IMR-90 (cell line): ENCODE data around the gene USP32. TPM values are rescaled to one million over a fixed set of nuclear protein-coding genes. Genes with fewer than 3 reads are reported as not detected.

Source experiments
- ATAC-seq: fragments of 200-7000 bp; cut with Tn5 transposase; 2 replicates; pipeline ENCODE4 v1.9.1; 2020; ENCODE audit warnings: low read depth, mild to moderate bottlenecking, moderate library complexity
- BruUV-seq: library from RNA; stranded (reverse); fragments of 400-500 nt; replicated peaks from 2 replicates; lab custom pipeline; 2021; lab: Mats Ljungman, UMichigan
- CTCF ChIA-PET: fragments of 300-600 bp; formaldehyde crosslinking; extraction: SDS; loops from one replicate; lab custom pipeline; 2021; ENCODE audit warnings: antibody characterized with exemption; lab: Yijun Ruan, JAX
- POLR2A ChIA-PET: fragments of 300-600 bp; sonication (Branson Sonifier 250); formaldehyde crosslinking; loops from one replicate; lab custom pipeline; 2022; ENCODE audit warnings: antibody characterized with exemption; ENCODE audit not compliant: unreplicated experiment; lab: Charles Lee
- DNase-seq: peaks from one replicate; pipeline ENCODE4 v3.0.0; 2013
- H2AFZ ChIP-seq: replicated peaks from 2 replicates; pipeline ENCODE3; 2013; ENCODE audit warnings: low read length, mild to moderate bottlenecking; ENCODE audit not compliant: poor library complexity
- H2AK5ac ChIP-seq: 2 replicates; pipeline ENCODE4 v1.6.1; 2013; ENCODE audit warnings: low read depth, low read length, inconsistent platforms
- H2AK9ac ChIP-seq: replicated peaks from 2 replicates; pipeline ENCODE3; 2013; ENCODE audit warnings: mild to moderate bottlenecking, low read depth, low read length, moderate library complexity; ENCODE audit not compliant: poor library complexity
- H2BK120ac ChIP-seq: 2 replicates; pipeline ENCODE4 v1.6.1; 2013; ENCODE audit warnings: low read depth, low read length, inconsistent platforms
- H2BK15ac ChIP-seq: 3 replicates; pipeline ENCODE4 v1.6.1; 2013; ENCODE audit warnings: low read depth, low read length, inconsistent platforms
- H2BK20ac ChIP-seq: 2 replicates; pipeline ENCODE4 v1.6.1; 2013; ENCODE audit warnings: low read depth, mild to moderate bottlenecking, inconsistent platforms, low read length, moderate library complexity
- H2BK5ac ChIP-seq: 2 replicates; pipeline ENCODE4 v1.6.1; 2013; ENCODE audit warnings: mild to moderate bottlenecking, low read depth, low read length, inconsistent platforms; ENCODE audit not compliant: poor library complexity, severe bottlenecking
- H3K14ac ChIP-seq: replicated peaks from 2 replicates; pipeline ENCODE4 v1.6.1; 2013; ENCODE audit warnings: low read depth, low read length, inconsistent platforms
- H3K18ac ChIP-seq: 2 replicates; pipeline ENCODE4 v1.6.1; 2013; ENCODE audit warnings: low read depth, low read length, control low read depth
- H3K23ac ChIP-seq: 2 replicates; pipeline ENCODE4 v1.6.1; 2013; ENCODE audit warnings: low read depth, low read length, inconsistent platforms
- H3K27ac ChIP-seq: 2 replicates; pipeline ENCODE4 v1.5.1; 2013; ENCODE audit warnings: mild to moderate bottlenecking, control low read depth, low read length; ENCODE audit not compliant: insufficient read depth
- H3K27me3 ChIP-seq: 2 replicates; pipeline ENCODE4 v1.6.1; 2013; ENCODE audit warnings: low read length; ENCODE audit not compliant: control insufficient read depth, insufficient read depth
- H3K36me3 ChIP-seq: 2 replicates; pipeline ENCODE4 v1.6.1; 2013; ENCODE audit warnings: low read length, mixed read lengths; ENCODE audit not compliant: control insufficient read depth, insufficient read depth
- H3K4ac ChIP-seq: 2 replicates; pipeline ENCODE4 v1.6.1; 2013; ENCODE audit warnings: low read depth, low read length, inconsistent platforms
- H3K4me1 ChIP-seq: 2 replicates; pipeline ENCODE4 v1.6.1; 2013; ENCODE audit warnings: low read length, mixed read lengths; ENCODE audit not compliant: control insufficient read depth, insufficient read depth
- H3K4me2 ChIP-seq: 2 replicates; pipeline ENCODE4 v1.6.1; 2013; ENCODE audit warnings: low read depth, mild to moderate bottlenecking, control low read depth, low read length, moderate library complexity
- H3K4me3 ChIP-seq: 2 replicates; pipeline ENCODE4 v1.5.1; 2013; ENCODE audit warnings: low read depth, mild to moderate bottlenecking, control low read depth, low read length, moderate library complexity; ENCODE audit not compliant: insufficient read depth
- H3K56ac ChIP-seq: 2 replicates; pipeline ENCODE4 v1.6.1; 2013; ENCODE audit warnings: low read length, inconsistent platforms; ENCODE audit not compliant: insufficient read depth; ENCODE audit errors: extremely low read depth
- H3K79me1 ChIP-seq, 2 experiments: 2 replicates each; pipeline ENCODE4 v1.6.1; 2013; ENCODE audit warnings: low read length in 2 of 2, inconsistent platforms in 1 of 2, low read depth in 1 of 2
- H3K9ac ChIP-seq: 2 replicates; pipeline ENCODE4 v1.6.1; 2013; ENCODE audit warnings: low read depth, low read length, control low read depth
- H3K9me1 ChIP-seq: 2 replicates; pipeline ENCODE4 v1.6.1; 2013; ENCODE audit warnings: low read length, inconsistent platforms; ENCODE audit not compliant: insufficient read depth
- H3K9me3 ChIP-seq: 2 replicates; pipeline ENCODE4 v1.6.1; 2013; ENCODE audit warnings: low read length; ENCODE audit not compliant: control insufficient read depth, insufficient read depth
- H4K20me1 ChIP-seq: 2 replicates; pipeline ENCODE4 v1.6.1; 2013; ENCODE audit warnings: low read length, inconsistent platforms; ENCODE audit not compliant: insufficient read depth
- H4K5ac ChIP-seq: 2 replicates; pipeline ENCODE4 v1.6.1; 2013; ENCODE audit warnings: mild to moderate bottlenecking, low read depth, low read length, control low read depth
- H4K8ac ChIP-seq, 2 experiments: 2 replicates each; pipeline ENCODE4 v1.6.1; 2013; ENCODE audit warnings: low read depth in 2 of 2, low read length in 2 of 2, control low read depth in 1 of 2, inconsistent platforms in 1 of 2
- H4K91ac ChIP-seq: 2 replicates; pipeline ENCODE4 v1.6.1; 2013; ENCODE audit warnings: low read depth, low read length, inconsistent platforms; ENCODE audit not compliant: insufficient read depth
- CEBPB ChIP-seq: IDR thresholded peaks from 2 replicates; pipeline ENCODE4 v1.6.1; 2012; ENCODE audit warnings: low read depth, low read length, improper control_type of control experiment
- MAZ ChIP-seq: IDR thresholded peaks from 2 replicates; pipeline ENCODE4 v1.6.1; 2012; ENCODE audit warnings: low read depth, mild to moderate bottlenecking, low read length, improper control_type of control experiment, moderate library complexity, borderline replicate concordance
- MXI1 ChIP-seq: IDR thresholded peaks from 2 replicates; pipeline ENCODE4 v1.6.1; 2012; ENCODE audit warnings: low read depth, mild to moderate bottlenecking, low read length, moderate library complexity, borderline replicate concordance
- NFE2L2 ChIP-seq: fragments of 150-350 bp; IDR thresholded peaks from 2 replicates; pipeline ENCODE4 v1.6.1; 2016; ENCODE audit warnings: low read depth, mild to moderate bottlenecking, low read length
- RAD21 ChIP-seq: IDR thresholded peaks from 2 replicates; pipeline ENCODE4 v1.6.1; 2012; ENCODE audit warnings: low read length, improper control_type of control experiment
- RFX5 ChIP-seq: IDR thresholded peaks from 2 replicates; pipeline ENCODE4 v1.8.0; 2012; ENCODE audit warnings: low read depth, mild to moderate bottlenecking, low read length, moderate library complexity
- USF2 ChIP-seq: fragments of 150-350 bp; IDR thresholded peaks from 2 replicates; pipeline ENCODE4 v1.6.1; 2017; ENCODE audit warnings: mild to moderate bottlenecking, antibody characterized with exemption, low read length, low read depth
- WGBS, 2 experiments: methylation state at CpG; one replicate each; pipeline versions ENCODE4 v1.1.5 to v1.1.7; 2013; ENCODE audit warnings: missing lambda C conversion rate in 2 of 2; ENCODE audit not compliant: insufficient read length in 1 of 2; ENCODE audit errors: extremely low coverage in 2 of 2; 5-methylcytosine and 5-hydroxymethylcytosine counted together
- dilution Hi-C: fragments of 300-500 bp; cut with HindIII; formaldehyde crosslinking; loops from one replicate; pipeline ENCODE4 v1.14.3; 2018; ENCODE audit warnings: low sequenced_read_pairs; ENCODE audit not compliant: unreplicated experiment
- in situ Hi-C: fragments of 300-500 bp; cut with MboI; formaldehyde crosslinking; loops from 3 replicates; pipeline ENCODE4 v1.14.3; 2019; ENCODE audit warnings: low sequenced_read_pairs, inconsistent platforms, mixed read lengths
- intact Hi-C: fragments of 100-400 bp; cut with micrococcal nuclease; formaldehyde crosslinking; loops from 2 replicates; pipeline ENCODE4 v1.10.0; 2022
- polyA plus RNA-seq, 3 experiments: library from polyadenylated mRNA; depleted of rRNA; stranded (reverse); fragments of >200 nt; gene quantifications; 2 replicates each; pipeline ENCODE4 v1.2.3, GENCODE V29; 2012; ENCODE audit warnings: low replicate concordance in 1 of 3
- total RNA-seq: library from RNA; depleted of rRNA; stranded (reverse); fragments of >200 nt; gene quantifications from 2 replicates; pipeline ENCODE4 v1.2.3, GENCODE V29; 2012

Gene USP32
- total and polyA plus RNA-seq, 2 of the 4 experiments (the other 2 are of a cell fraction), result 16.8 to 46.8 TPM

- CTCF ChIA-PET, result no interaction called here
- WGBS, 2 experiments, result no CpG with 5 or more reads among the region's 1 CpG
- BruUV-seq, result no TSS peak
- Histone ChIP-seq H2BK5ac (no peak overlapping the region), H2AK9ac (no peak overlapping the region), H3K9me1 (peaks cover under 1% of the 10 kb centered on the region; the same call in 1 of the 2 replicates), H2BK20ac (no peak overlapping the region), H4K91ac (no peak overlapping the region), H2AK5ac (no peak overlapping the region), H4K5ac (no peak overlapping the region), H3K36me3 (peaks cover 4% of the 10 kb centered on the region), H3K23ac (no peak overlapping the region), H4K20me1 (peaks cover 4% of the 10 kb centered on the region; the same call in 1 of the 2 replicates), H3K18ac (no peak overlapping the region), H3K14ac (no peak overlapping the region), H2AFZ (no peak overlapping the region), H2BK120ac (no peak overlapping the region), H3K27me3 (no peaks in the 10 kb centered on the region), H3K79me1 (peaks cover 19 to 33% of the 10 kb centered on the region in 2 experiments), H4K8ac (no peak overlapping the region), H2BK15ac (no peak overlapping the region), H3K4me3 (no peak overlapping the region), H3K4me2 (no peak overlapping the region), H3K4ac (no peak overlapping the region), H3K9me3 (no peaks in the 10 kb centered on the region), H3K9ac (no peak overlapping the region), H3K56ac (no peak overlapping the region), H3K27ac (no peak overlapping the region), H3K4me1 (no peaks in the 10 kb centered on the region)
- in situ Hi-C loops, result no loop called here
- TF ChIP-seq NFE2L2 (no peak), MXI1 (no peak), RFX5 (no peak), RAD21 (no peak), CEBPB (no peak), MAZ (no peak), USF2 (no peak)
- POLR2A ChIA-PET, result no interaction called here
- intact Hi-C loops, result no loop called here
- no peak for DNase-seq
- dilution Hi-C loops, result no loop called here
- ATAC-seq, result no peak
Measured at GRCh38 chr17:60292697-60293096, 99.2 kb downstream of the USP32 start.
